ENCODE measurements around the gene CD82. TPM values are rescaled to one million over a fixed set of nuclear protein-coding genes. Genes with fewer than 3 reads are reported as not detected.

CD82 gene
- polyA plus RNA-seq, 1 of the 3 experiments (the other 2 are of a cell fraction), result 39.2 TPM

- no peak overlapping the region for H3K4me3 ChIP-seq (ENCODE audit: low read depth in 2 of 2, low read length in 1 of 2)
- H3K9me3 ChIP-seq, result no peaks in the 10 kb centered on the region
- no peak overlapping the region for H3K9ac ChIP-seq
- H3K4me2 ChIP-seq, result no peak overlapping the region
- no peaks in the 10 kb centered on the region for H3K79me2 ChIP-seq (ENCODE audit: insufficient read depth)
- TF ChIP-seq, protein P1, sequence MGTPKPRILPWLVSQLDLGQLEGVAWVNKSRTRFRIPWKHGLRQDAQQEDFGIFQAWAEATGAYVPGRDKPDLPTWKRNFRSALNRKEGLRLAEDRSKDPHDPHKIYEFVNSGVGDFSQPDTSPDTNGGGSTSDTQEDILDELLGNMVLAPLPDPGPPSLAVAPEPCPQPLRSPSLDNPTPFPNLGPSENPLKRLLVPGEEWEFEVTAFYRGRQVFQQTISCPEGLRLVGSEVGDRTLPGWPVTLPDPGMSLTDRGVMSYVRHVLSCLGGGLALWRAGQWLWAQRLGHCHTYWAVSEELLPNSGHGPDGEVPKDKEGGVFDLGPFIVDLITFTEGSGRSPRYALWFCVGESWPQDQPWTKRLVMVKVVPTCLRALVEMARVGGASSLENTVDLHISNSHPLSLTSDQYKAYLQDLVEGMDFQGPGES (IDR thresholded peaks at IDR 0.05; ENCODE audit: low read depth, low read length), result no peak
- H3K4me1 ChIP-seq (ENCODE audit: control insufficient read depth in 1 of 2, insufficient read depth in 2 of 2, low read depth in 1 of 2, low read length in 1 of 2), result peaks cover 0 to 5% of the 10 kb centered on the region in 2 experiments; a peak in 1 of 4 replicates
- no peak overlapping the region for H2AFZ ChIP-seq (ENCODE audit: low read depth)
- H3F3A ChIP-seq (replicated peaks; ENCODE audit: insufficient read depth), result no peaks in the 10 kb centered on the region
- H3K36me3 ChIP-seq (replicated peaks in 1 of 2; ENCODE audit: control insufficient read depth in 1 of 2, insufficient read depth in 2 of 2, low read length in 1 of 2), result no peaks in the 10 kb centered on the region
- CTCF ChIA-PET, result interaction anchor here (1.0 to 16.6 kb wide), 2 partner anchors 9 to 48 kb away, joined by 4 to 610 read pairs; partner anchors contain the start of gene CD82
- POLR2A ChIA-PET, result no interaction called here
- no peaks in the 10 kb centered on the region for H3K9me2 ChIP-seq
- no peak overlapping the region for H3K27ac ChIP-seq (ENCODE audit: low read depth in 2 of 2, low read length in 1 of 2)
- WGBS (ENCODE audit: low lambda C conversion rate), result 90% methylated on average over 9 of the region's 9 CpGs
- H4K20me1 ChIP-seq (ENCODE audit: insufficient read depth), result no peaks in the 10 kb centered on the region
- H3K27me3 ChIP-seq (ENCODE audit: insufficient read depth), result no peaks in the 10 kb centered on the region
- no peak for DNase-seq
Measured at GRCh38 chr11:44608651-44608990, 43.2 kb downstream of the CD82 start.

DNA sequence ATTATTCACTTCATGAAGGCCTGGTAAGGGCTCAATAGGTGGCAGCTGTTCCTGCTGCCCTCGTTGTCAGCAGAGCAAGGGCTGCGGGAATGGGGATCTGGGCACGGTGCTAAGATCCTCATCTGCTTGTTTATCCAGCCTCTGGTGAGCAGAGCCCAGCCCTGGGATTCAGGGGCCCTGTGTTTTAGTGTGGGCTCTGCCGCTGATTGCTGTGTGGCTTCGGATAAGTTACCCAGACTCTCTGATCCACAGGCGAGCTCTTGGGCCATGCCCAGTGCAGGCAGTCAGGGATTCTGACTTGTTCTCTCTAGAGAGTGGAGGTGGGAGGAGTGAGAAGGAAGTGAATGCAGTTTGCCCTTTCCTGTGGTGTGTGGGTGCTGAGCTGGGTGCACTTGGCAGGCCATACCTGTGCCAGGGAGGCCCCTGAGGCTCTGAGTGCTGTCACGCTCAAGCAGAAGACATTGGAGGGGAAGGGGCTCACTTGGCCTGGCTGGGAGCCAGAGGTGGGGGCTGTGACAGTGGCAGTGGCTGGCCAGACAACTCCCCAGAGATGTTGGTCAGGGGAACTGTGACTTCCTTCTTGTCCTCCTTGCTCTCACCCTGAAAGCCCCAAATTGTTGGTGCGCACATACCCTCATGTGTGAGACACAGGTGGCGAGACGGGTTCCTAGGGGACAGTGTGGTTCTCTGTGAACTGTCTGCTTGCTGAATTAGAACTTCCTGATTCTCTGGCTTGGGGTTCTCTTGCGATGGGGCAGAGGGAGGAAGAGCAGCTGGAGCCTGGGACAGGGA is 43.7 kb downstream of the CD82 start:
- Histone ChIP-seq H3K9me2 (no peaks in the 10 kb centered on the region), H2AFZ (ENCODE audit: low read depth) (no peak overlapping the region), H3K4me3 (ENCODE audit: low read depth in 2 of 2, low read length in 1 of 2) (no peak overlapping the region), H4K20me1 (ENCODE audit: insufficient read depth) (no peaks in the 10 kb centered on the region), H3K9me3 (no peaks in the 10 kb centered on the region), H3K9ac (no peak overlapping the region), H3F3A (replicated peaks; ENCODE audit: insufficient read depth) (no peaks in the 10 kb centered on the region), H3K27me3 (ENCODE audit: insufficient read depth) (no peaks in the 10 kb centered on the region), H3K36me3 (replicated peaks in 1 of 2; ENCODE audit: control insufficient read depth in 1 of 2, insufficient read depth in 2 of 2, low read length in 1 of 2) (no peaks in the 10 kb centered on the region), H3K4me1 (ENCODE audit: control insufficient read depth in 1 of 2, insufficient read depth in 2 of 2, low read depth in 1 of 2, low read length in 1 of 2) (peaks cover 0 to 4% of the 10 kb centered on the region in 2 experiments; a peak in 1 of 4 replicates), H3K79me2 (ENCODE audit: insufficient read depth) (no peaks in the 10 kb centered on the region), H3K27ac (ENCODE audit: low read depth in 2 of 2, low read length in 1 of 2) (no peak overlapping the region), H3K4me2 (no peak overlapping the region)
- POLR2A ChIA-PET, result no interaction called here
- TF ChIP-seq, protein P1 (IDR thresholded peaks at IDR 0.05; ENCODE audit: low read depth, low read length), result no peak
- TF ChIP-seq JUND (IDR thresholded peaks at IDR 0.05) (no peak), SIN3A (IDR thresholded peaks at IDR 0.05; ENCODE audit: borderline replicate concordance, low read depth, low read length) (no peak), FOXM1 (IDR thresholded peaks at IDR 0.05; ENCODE audit: low read depth) (no peak), ZBTB33 (IDR thresholded peaks at IDR 0.05; ENCODE audit: borderline replicate concordance, low read depth) (no peak), YY1 (IDR thresholded peaks at IDR 0.05; ENCODE audit: low read depth) (no peak), RFX5 (IDR thresholded peaks at IDR 0.05; ENCODE audit: low read length) (no peak), GATA2 (CRISPR knock-in tag; IDR thresholded peaks at IDR 0.05) (no peak), NFIC (IDR thresholded peaks at IDR 0.05; ENCODE audit: borderline replicate concordance) (no peak), CHD2 (IDR thresholded peaks at IDR 0.05; ENCODE audit: low read length, partially characterized antibody) (no peak), FOSL2 (IDR thresholded peaks at IDR 0.05; ENCODE audit: borderline replicate concordance, low read depth) (no peak), RAD21 (IDR thresholded peaks at IDR 0.05; ENCODE audit: low read length) (no peak), MEF2A (IDR thresholded peaks at IDR 0.05; ENCODE audit: borderline replicate concordance, low read depth) (no peak), NRF1 (IDR thresholded peaks at IDR 0.05; ENCODE audit: low read depth, low read length) (no peak)
- TF ChIP-seq, protein P2, sequence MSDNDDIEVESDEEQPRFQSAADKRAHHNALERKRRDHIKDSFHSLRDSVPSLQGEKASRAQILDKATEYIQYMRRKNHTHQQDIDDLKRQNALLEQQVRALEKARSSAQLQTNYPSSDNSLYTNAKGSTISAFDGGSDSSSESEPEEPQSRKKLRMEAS (IDR thresholded peaks at IDR 0.05; ENCODE audit: low read depth), result no peak
- DNase-seq, result no peak
- 89% methylated on average over 6 of the region's 11 CpGs for WGBS (ENCODE audit: low lambda C conversion rate)
- CTCF ChIA-PET, result interaction anchor here (1.0 to 16.6 kb wide), 3 partner anchors 10 to 59 kb away, joined by 3 to 610 read pairs (median 4); partner anchors contain the start of gene CD82
